Neuronal stem cell (in vitro differentiated cells): ENCODE data around the gene STK32A.

Experiments used
- DNase-seq: peaks from one replicate; pipeline ENCODE4 v3.0.0-alpha.2; 2013; ENCODE audit warnings: low spot score
- H2AFZ ChIP-seq: one replicate; pipeline ENCODE4 v1.6.1; 2013; ENCODE audit warnings: mild to moderate bottlenecking, low read length, inconsistent platforms
- H2AK5ac ChIP-seq: 2 replicates; pipeline ENCODE4 v1.6.1; 2013; ENCODE audit warnings: low read depth, mild to moderate bottlenecking, inconsistent platforms, low read length, moderate library complexity, mixed read lengths
- H2BK120ac ChIP-seq: 2 replicates; pipeline ENCODE4 v1.6.1; 2013; ENCODE audit warnings: low read depth, mild to moderate bottlenecking, inconsistent platforms, low read length, moderate library complexity, mixed read lengths
- H2BK12ac ChIP-seq: one replicate; pipeline ENCODE4 v1.6.1; 2013; ENCODE audit warnings: low read length, inconsistent platforms
- H2BK15ac ChIP-seq: 2 replicates; pipeline ENCODE4 v1.6.1; 2013; ENCODE audit warnings: mild to moderate bottlenecking, low read length, inconsistent platforms, mixed read lengths
- H2BK5ac ChIP-seq: one replicate; pipeline ENCODE4 v1.6.1; 2013; ENCODE audit warnings: inconsistent platforms, mild to moderate bottlenecking, low read length, moderate library complexity
- H3K14ac ChIP-seq: one replicate; pipeline ENCODE4 v1.6.1; 2013; ENCODE audit warnings: low read length, inconsistent platforms
- H3K18ac ChIP-seq: 2 replicates; pipeline ENCODE4 v1.6.1; 2013; ENCODE audit warnings: low read length, inconsistent platforms
- H3K23ac ChIP-seq: 2 replicates; pipeline ENCODE4 v1.6.1; 2013; ENCODE audit warnings: low read depth, mild to moderate bottlenecking, mixed read lengths, low read length, inconsistent platforms; ENCODE audit not compliant: poor library complexity
- H3K27ac ChIP-seq: replicated peaks from 3 replicates; pipeline ENCODE4 v1.5.1; 2013; ENCODE audit warnings: low read length, inconsistent platforms
- H3K27me3 ChIP-seq, 3 experiments: 2 replicates each; pipeline ENCODE4 v1.6.1; 2013; ENCODE audit warnings: low read length in 3 of 3, mild to moderate bottlenecking in 2 of 3, inconsistent platforms in 1 of 3, low read depth in 1 of 3, mixed read lengths in 1 of 3, moderate library complexity in 1 of 3; ENCODE audit not compliant: control insufficient read depth in 3 of 3, insufficient read depth in 3 of 3
- H3K36me3 ChIP-seq, 2 donors: replicated peaks in 1 of 2; 2 replicates each; pipeline ENCODE4 v1.6.1; 2013; ENCODE audit warnings: low read length in 2 of 2; ENCODE audit not compliant: control insufficient read depth in 2 of 2, insufficient read depth in 2 of 2
- H3K4ac ChIP-seq: 2 replicates; pipeline ENCODE4 v1.6.1; 2013; ENCODE audit warnings: inconsistent platforms, mild to moderate bottlenecking, low read length, moderate library complexity
- H3K4me1 ChIP-seq, 2 donors: 1 replicate in 1 of 2; 2 replicates in 1 of 2; pipeline ENCODE4 v1.6.1; 2013; ENCODE audit warnings: low read length in 2 of 2, low read depth in 1 of 2; ENCODE audit not compliant: control insufficient read depth in 2 of 2, insufficient read depth in 1 of 2
- H3K4me2 ChIP-seq: one replicate; pipeline ENCODE4 v1.6.1; 2013; ENCODE audit warnings: mild to moderate bottlenecking, low read length, inconsistent platforms; ENCODE audit not compliant: insufficient read depth, poor library complexity, severe bottlenecking
- H3K4me3 ChIP-seq, 2 donors: 2 replicates each; pipeline ENCODE4 v1.5.1; 2013; ENCODE audit warnings: low read length in 2 of 2, mild to moderate bottlenecking in 2 of 2, inconsistent platforms in 1 of 2, moderate library complexity in 1 of 2
- H3K79me1 ChIP-seq: one replicate; pipeline ENCODE4 v1.6.1; 2013; ENCODE audit warnings: low read depth, mild to moderate bottlenecking, inconsistent platforms, low read length, moderate library complexity
- H3K9ac ChIP-seq: one replicate; pipeline ENCODE4 v1.6.1; 2013; ENCODE audit warnings: mild to moderate bottlenecking, low read depth, low read length, inconsistent platforms; ENCODE audit not compliant: poor library complexity
- H3K9me3 ChIP-seq, 2 donors: replicated peaks in 1 of 2; 2 replicates each; pipeline versions ENCODE3 to v1.6.1; 2013; ENCODE audit warnings: low read length in 2 of 2, mild to moderate bottlenecking in 2 of 2, inconsistent platforms in 1 of 2, low read depth in 1 of 2, mixed read lengths in 1 of 2, moderate library complexity in 1 of 2; ENCODE audit not compliant: control insufficient read depth in 2 of 2, insufficient read depth in 1 of 2
- H4K8ac ChIP-seq: one replicate; pipeline ENCODE4 v1.6.1; 2013; ENCODE audit warnings: low read depth, mild to moderate bottlenecking, inconsistent platforms, low read length, moderate library complexity
- H4K91ac ChIP-seq: one replicate; pipeline ENCODE4 v1.6.1; 2013; ENCODE audit warnings: low read length, low read depth, mild to moderate bottlenecking, inconsistent platforms; ENCODE audit not compliant: poor library complexity
- WGBS, 2 donors: extraction: QIAGEN DNeasy Blood & Tissue Kit; methylation state at CpG; one replicate each; pipeline ENCODE4 v1.1.7; 2013; ENCODE audit warnings: missing lambda C conversion rate in 2 of 2, mixed read lengths in 1 of 2; ENCODE audit not compliant: insufficient read length in 2 of 2, insufficient replicate concordance in 1 of 2; ENCODE audit errors: extremely low coverage in 2 of 2; 5-methylcytosine and 5-hydroxymethylcytosine counted together

STK32A gene

GRCh38 chr5:147408980-147409379, 174.2 kb downstream of the STK32A start:
- Histone ChIP-seq H3K18ac (no peak overlapping the region), H3K4ac (no peak overlapping the region), H4K8ac (no peak overlapping the region), H3K27me3 (no peaks in the 10 kb centered on the region), H3K9me3 (no peaks in the 10 kb centered on the region), H2BK120ac (no peak overlapping the region), H2AFZ (no peak overlapping the region), H3K79me1 (no peaks in the 10 kb centered on the region), H3K4me3 (no peak overlapping the region), H3K14ac (no peak overlapping the region), H3K36me3 (peaks cover 55 to 100% of the 10 kb centered on the region in 2 donors), H4K91ac (no peak overlapping the region), H2BK5ac (no peak overlapping the region), H3K4me2 (no peak overlapping the region), H3K23ac (no peak overlapping the region), H2BK12ac (no peak overlapping the region), H3K27ac (no peak overlapping the region), H2BK15ac (no peak overlapping the region), H3K9ac (no peak overlapping the region), H3K4me1 (peaks cover 0 to 6% of the 10 kb centered on the region in 2 donors), H2AK5ac (no peak overlapping the region)
- no CpG with 5 or more reads among the region's 2 CpGs for WGBS, 2 donors
- DNase-seq: no peak

GRCh38 chr5:147410496-147411358, 175.9 kb downstream of the STK32A start:
- H2AK5ac ChIP-seq: no peak overlapping the region
- H3K4me2 ChIP-seq: no peak overlapping the region
- no peak for DNase-seq
- no peak overlapping the region for H4K91ac ChIP-seq
- no peak overlapping the region for H3K4ac ChIP-seq
- H3K79me1 ChIP-seq: no peaks in the 10 kb centered on the region
- no peak overlapping the region for H4K8ac ChIP-seq
- no peak overlapping the region for H3K4me3 ChIP-seq
- H3K14ac ChIP-seq: no peak overlapping the region
- H3K23ac ChIP-seq: no peak overlapping the region
- peaks cover 52 to 100% of the 10 kb centered on the region in 2 donors for H3K36me3 ChIP-seq
- no peak overlapping the region for H3K9ac ChIP-seq
- peaks cover 0 to 6% of the 10 kb centered on the region in 2 donors for H3K4me1 ChIP-seq
- no peak overlapping the region for H2BK120ac ChIP-seq
- H2AFZ ChIP-seq: no peak overlapping the region
- H3K27me3 ChIP-seq: no peaks in the 10 kb centered on the region
- H2BK15ac ChIP-seq: no peak overlapping the region
- no peaks in the 10 kb centered on the region for H3K9me3 ChIP-seq
- no CpG with 5 or more reads among the region's 8 CpGs for WGBS, 2 donors
- no peak overlapping the region for H2BK12ac ChIP-seq
- no peak overlapping the region for H3K27ac ChIP-seq
- H2BK5ac ChIP-seq: no peak overlapping the region
- no peak overlapping the region for H3K18ac ChIP-seq

- H2AK5ac ChIP-seq: no peak overlapping the region
- no peak overlapping the region for H3K4me3 ChIP-seq
- no peak overlapping the region for H3K27ac ChIP-seq
- H2BK120ac ChIP-seq: no peak overlapping the region
- no peaks in the 10 kb centered on the region for H3K79me1 ChIP-seq
- no peak overlapping the region for H2BK5ac ChIP-seq
- peaks cover 0 to 6% of the 10 kb centered on the region in 2 donors for H3K4me1 ChIP-seq
- no peak overlapping the region for H4K91ac ChIP-seq
- H3K9me3 ChIP-seq: no peaks in the 10 kb centered on the region
- no peak overlapping the region for H3K9ac ChIP-seq
- H3K4me2 ChIP-seq: no peak overlapping the region
- H3K18ac ChIP-seq: no peak overlapping the region
- no peak for DNase-seq
- no peak overlapping the region for H2BK12ac ChIP-seq
- no peak overlapping the region for H2BK15ac ChIP-seq
- H3K4ac ChIP-seq: no peak overlapping the region
- H3K36me3 ChIP-seq: peaks cover 49 to 100% of the 10 kb centered on the region in 2 donors
- H3K14ac ChIP-seq: no peak overlapping the region
- H4K8ac ChIP-seq: no peak overlapping the region
- no CpG with 5 or more reads among the region's 8 CpGs for WGBS, 2 donors
- H3K23ac ChIP-seq: no peak overlapping the region
- no peak overlapping the region for H2AFZ ChIP-seq
- no peaks in the 10 kb centered on the region for H3K27me3 ChIP-seq
Observed at GRCh38 chr5:147411359-147412319, 176.8 kb downstream of the STK32A start.

GRCh38 chr5:147412561-147412960, 177.7 kb downstream of the STK32A start:
- DNase-seq: no peak
- Histone ChIP-seq H4K8ac (no peak overlapping the region), H3K27ac (no peak overlapping the region), H3K27me3 (no peaks in the 10 kb centered on the region), H3K4me2 (no peak overlapping the region), H4K91ac (no peak overlapping the region), H3K4me3 (no peak overlapping the region), H2AK5ac (no peak overlapping the region), H3K79me1 (no peaks in the 10 kb centered on the region), H2BK120ac (no peak overlapping the region), H3K9ac (no peak overlapping the region), H3K9me3 (no peaks in the 10 kb centered on the region), H3K36me3 (peaks cover 53 to 100% of the 10 kb centered on the region in 2 donors), H3K23ac (no peak overlapping the region), H2BK15ac (no peak overlapping the region), H2BK5ac (no peak overlapping the region), H3K18ac (no peak overlapping the region), H3K4ac (no peak overlapping the region), H3K4me1 (peaks cover 0 to 6% of the 10 kb centered on the region in 2 donors), H3K14ac (no peak overlapping the region), H2BK12ac (no peak overlapping the region), H2AFZ (no peak overlapping the region)
- WGBS, 2 donors: no CpG with 5 or more reads among the region's 2 CpGs
